ENCODE measurements around the gene RAG1. TPM values are rescaled to one million over a fixed set of nuclear protein-coding genes. Genes with fewer than 3 reads are reported as not detected.

The RAG1 gene
- total RNA-seq, 4 donors from 2014 or later, result 0.24 to 0.66 (median 0.38) TPM

DNA sequence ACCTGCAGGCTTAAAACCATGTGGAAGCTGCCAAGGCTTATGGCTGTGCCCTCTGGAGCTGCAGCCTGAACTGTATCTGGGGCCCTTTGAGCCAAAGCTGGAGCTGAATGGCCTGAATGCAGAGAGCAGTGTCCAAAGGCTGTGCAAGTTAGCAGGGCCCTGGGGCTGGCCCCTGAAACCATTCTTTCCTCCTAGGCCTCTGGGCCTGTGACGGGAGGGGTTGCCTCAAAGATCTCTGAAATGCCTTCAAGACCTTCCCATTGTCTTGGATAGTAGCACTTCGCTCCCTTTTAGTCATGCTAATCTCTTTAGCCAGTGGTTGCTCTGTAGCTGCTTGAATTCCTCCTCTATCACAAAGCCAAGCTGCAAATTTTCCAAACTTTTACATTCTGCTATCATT lies 13.7 kb downstream of the RAG1 start:
- no peak for ATAC-seq
- no peaks in the 10 kb centered on the region for H3K9me3 ChIP-seq
- no peaks in the 10 kb centered on the region for H3K4me1 ChIP-seq
- H3K27ac ChIP-seq, result no peak overlapping the region
- no peak for DNase-seq
- no peaks in the 10 kb centered on the region for H3K36me3 ChIP-seq
- H3K27me3 ChIP-seq, result no peaks in the 10 kb centered on the region
- in situ Hi-C loops (cut with MboI; ENCODE audit: low sequenced_read_pairs in 4 of 4), result no loop called here
- no peak for TF ChIP-seq POLR2A (IDR thresholded peaks at IDR 0.05)
- TF ChIP-seq CTCF (IDR thresholded peaks at IDR 0.05 in 4 of 5, conservative IDR thresholded peaks at IDR 0.05 in 1 of 5), result no peak
- intact Hi-C loops (cut with DNase I; ENCODE audit: low total_unique reads), result loop anchor here (5.0 kb wide), 1 partner anchor 36 kb away; no protein-coding TSS in a partner anchor
- H3K4me3 ChIP-seq, result no peak overlapping the region

- intact Hi-C loops (cut with DNase I; ENCODE audit: low total_unique reads) (loop anchor here (5.0 kb wide), 1 partner anchor 34 kb away; no protein-coding TSS in a partner anchor), in situ Hi-C loops (cut with MboI; ENCODE audit: low sequenced_read_pairs in 4 of 4) (no loop called here)
These were observed 15.9 kb downstream of the RAG1 start for GRCh38 chr11:36583667-36584066.

DNA sequence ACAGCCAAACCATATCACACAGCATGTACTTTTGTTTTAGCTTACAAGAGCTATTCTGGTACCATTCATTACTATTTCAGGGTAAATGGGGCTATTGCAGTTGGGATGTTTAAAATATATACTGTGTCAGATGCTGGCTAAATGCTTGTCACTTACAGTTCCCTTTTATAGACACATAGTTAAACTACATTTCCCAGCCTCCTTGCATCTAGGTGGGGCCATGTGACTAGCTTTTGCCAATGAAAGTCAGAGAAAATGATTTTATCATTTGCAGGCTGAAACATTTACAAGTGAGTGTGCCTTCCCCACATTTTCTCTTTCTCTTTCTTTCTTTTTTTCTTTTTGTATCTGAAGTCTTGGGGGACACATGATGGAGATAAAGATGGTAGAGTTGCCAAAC lies 18.7 kb downstream of the RAG1 start:
- Histone ChIP-seq H3K4me3 (no peak overlapping the region), H3K27ac (no peak overlapping the region), H3K27me3 (peaks cover 2 to 8% (median 8%) of the 10 kb centered on the region in 3 donors), H3K9me3 (no peaks in the 10 kb centered on the region), H3K4me1 (no peaks in the 10 kb centered on the region), H3K36me3 (no peaks in the 10 kb centered on the region)
- ATAC-seq, result no peak
- TF ChIP-seq CTCF (IDR thresholded peaks at IDR 0.05 in 4 of 5, conservative IDR thresholded peaks at IDR 0.05 in 1 of 5), result no peak
- no peak for TF ChIP-seq POLR2A (IDR thresholded peaks at IDR 0.05)
- DNase-seq, result no peak
- intact Hi-C loops (cut with DNase I; ENCODE audit: low total_unique reads), result no loop called here
- in situ Hi-C loops (cut with MboI; ENCODE audit: low sequenced_read_pairs in 4 of 4), result no loop called here

More at GRCh38 chr11:36583667-36584066, 15.9 kb downstream of the RAG1 start:
- no peaks in the 10 kb centered on the region for H3K4me1 ChIP-seq
- ATAC-seq (no peak), DNase-seq (no peak)
- no peak for TF ChIP-seq CTCF (IDR thresholded peaks at IDR 0.05 in 4 of 5, conservative IDR thresholded peaks at IDR 0.05 in 1 of 5)
- no peak for TF ChIP-seq POLR2A (IDR thresholded peaks at IDR 0.05)
- no peak overlapping the region for H3K27ac ChIP-seq
- no peak overlapping the region for H3K4me3 ChIP-seq
- H3K27me3 ChIP-seq, result peaks cover 0 to 2% (median 0%) of the 10 kb centered on the region in 3 donors
- no peaks in the 10 kb centered on the region for H3K36me3 ChIP-seq
- no peaks in the 10 kb centered on the region for H3K9me3 ChIP-seq

- DNase-seq (no peak), ATAC-seq (no peak)
- in situ Hi-C loops (cut with MboI; ENCODE audit: low sequenced_read_pairs in 4 of 4) (no loop called here), intact Hi-C loops (cut with DNase I; ENCODE audit: low total_unique reads) (no loop called here)
- Histone ChIP-seq H3K4me3 (no peak overlapping the region), H3K36me3 (no peaks in the 10 kb centered on the region), H3K9me3 (no peaks in the 10 kb centered on the region), H3K27me3 (peaks cover 2 to 8% (median 8%) of the 10 kb centered on the region in 3 donors), H3K27ac (no peak overlapping the region), H3K4me1 (no peaks in the 10 kb centered on the region)
- TF ChIP-seq CTCF (IDR thresholded peaks at IDR 0.05 in 4 of 5, conservative IDR thresholded peaks at IDR 0.05 in 1 of 5), result no peak
- TF ChIP-seq POLR2A (IDR thresholded peaks at IDR 0.05), result no peak
These were observed 20.3 kb downstream of the RAG1 start for GRCh38 chr11:36588099-36588498.

- Histone ChIP-seq H3K9me3 (no peaks in the 10 kb centered on the region), H3K27ac (no peak overlapping the region), H3K4me3 (no peak overlapping the region), H3K4me1 (peaks cover 7 to 10% of the 10 kb centered on the region in 2 donors), H3K27me3 (peaks cover 2 to 8% (median 8%) of the 10 kb centered on the region in 3 donors), H3K36me3 (no peaks in the 10 kb centered on the region)
- TF ChIP-seq CTCF (IDR thresholded peaks at IDR 0.05 in 4 of 5, conservative IDR thresholded peaks at IDR 0.05 in 1 of 5) (no peak), POLR2A (IDR thresholded peaks at IDR 0.05) (no peak)
- in situ Hi-C loops (cut with MboI; ENCODE audit: low sequenced_read_pairs in 4 of 4), result no loop called here
- ATAC-seq, result no peak
- intact Hi-C loops (cut with DNase I; ENCODE audit: low total_unique reads), result no loop called here
- no peak for DNase-seq
These were observed 22.7 kb downstream of the RAG1 start for GRCh38 chr11:36590513-36590912.

All from gastrocnemius medialis (tissue), 4 donors.